T47D (cell line): ENCODE results near the gene FCN2.

Experiments
- DNase-seq, 2 experiments: peaks; one replicate each; pipeline versions ENCODE4 v3.0.0 to v3.0.0-alpha.2; 2011 to 2012; ENCODE audit warnings: low read depth in 1 of 2, low spot score in 1 of 2
- JUND ChIP-seq: IDR thresholded peaks from 2 replicates; pipeline ENCODE4 v1.6.1; 2012; ENCODE audit warnings: low read depth
- in situ Hi-C: cut with HindIII; loops from 2 replicates; pipeline ENCODE4 v1.10.0; 2016; ENCODE audit warnings: low sequenced_read_pairs, low pct_unique_long_range_greater_than_20kb

The FCN2 gene

DNA sequence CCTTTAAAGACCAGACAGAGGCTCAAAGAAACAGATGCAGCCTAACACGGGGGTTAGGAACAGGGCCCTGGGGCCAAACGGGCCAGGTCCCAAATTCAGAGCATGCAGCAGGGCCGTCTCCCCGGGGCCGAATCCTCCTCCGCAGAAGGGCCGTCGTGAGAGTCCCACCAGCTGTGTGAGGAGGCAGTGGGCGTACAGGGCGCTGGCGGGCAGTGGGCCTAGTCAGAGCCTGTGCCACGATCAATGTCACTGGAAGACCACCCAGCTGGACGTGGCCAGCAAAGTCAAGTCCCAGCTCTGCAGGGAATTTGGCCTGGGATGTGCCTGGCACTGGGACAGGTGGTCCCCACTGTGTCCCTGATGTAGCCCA is 15.8 kb upstream of the FCN2 start:
- in situ Hi-C loops, result no loop called here
- TF ChIP-seq JUND, result no peak
- DNase-seq, result no peak

- in situ Hi-C loops, result no loop called here
- no peak for DNase-seq
- TF ChIP-seq JUND, result no peak
Observed at GRCh38 chr9:134867917-134868750, 12.5 kb upstream of the FCN2 start.

- in situ Hi-C loops, result no loop called here
- DNase-seq, result no peak
- TF ChIP-seq JUND, result no peak
Observed at GRCh38 chr9:134868751-134869553, 11.7 kb upstream of the FCN2 start.

DNA sequence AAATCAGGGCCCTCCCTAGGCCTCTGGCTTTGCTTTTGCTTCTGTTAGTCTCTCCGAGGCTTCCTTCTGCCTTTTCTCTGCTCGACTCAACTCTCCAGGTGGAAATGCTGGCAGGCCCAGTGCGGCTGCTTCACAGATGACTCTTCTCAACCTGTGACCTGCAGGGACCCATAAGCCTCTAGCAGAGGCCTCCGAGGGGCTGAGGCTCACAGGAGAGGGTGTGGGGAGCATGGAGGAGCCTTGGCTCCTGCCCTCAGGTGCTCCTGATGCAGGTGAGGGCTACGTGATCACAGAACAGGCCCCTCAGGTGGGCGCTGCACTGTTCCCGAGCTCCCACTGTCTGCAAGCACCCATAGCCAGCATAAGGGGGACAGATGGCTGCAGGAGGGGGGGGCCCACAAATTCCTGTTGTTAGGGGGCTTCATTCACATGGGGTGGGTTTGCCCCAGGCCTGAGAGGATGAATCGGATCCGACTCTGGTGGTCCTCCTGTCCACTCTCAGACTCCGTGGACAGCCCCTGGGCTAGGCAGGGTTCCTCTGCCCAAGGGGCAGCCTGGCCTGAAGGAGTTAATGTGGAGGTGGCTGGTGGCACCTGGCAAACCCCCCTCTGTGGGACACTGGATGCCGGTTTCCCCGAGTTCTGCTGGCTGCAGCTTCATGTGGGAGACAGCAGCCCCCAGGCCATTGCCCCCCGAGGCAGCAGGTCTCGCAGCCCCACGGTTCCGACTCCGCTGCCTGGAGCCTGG is 10.9 kb upstream of the FCN2 start:
- no peak for DNase-seq
- in situ Hi-C loops, result no loop called here
- TF ChIP-seq JUND, result no peak

DNA sequence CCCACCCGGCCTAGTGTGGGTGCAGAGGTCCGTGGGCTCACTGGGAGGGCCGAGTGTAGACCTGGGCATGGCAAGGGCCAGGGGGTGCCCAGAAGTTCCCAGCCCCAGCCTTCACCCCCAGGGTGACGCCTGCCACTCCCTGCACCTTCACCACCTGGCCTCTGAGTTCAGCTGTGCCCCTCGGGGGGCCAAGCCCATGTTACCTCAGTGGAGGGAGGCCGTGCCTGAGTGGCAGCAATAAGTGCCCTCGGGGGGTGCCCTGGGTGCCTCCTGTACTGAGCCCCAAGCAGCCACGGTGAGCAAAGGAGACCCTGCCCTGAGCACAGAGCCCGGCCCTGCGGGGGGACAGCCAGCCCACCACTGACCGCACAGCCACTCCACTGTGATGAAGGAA is 10.3 kb upstream of the FCN2 start:
- in situ Hi-C loops, result no loop called here
- TF ChIP-seq JUND, result no peak

DNA sequence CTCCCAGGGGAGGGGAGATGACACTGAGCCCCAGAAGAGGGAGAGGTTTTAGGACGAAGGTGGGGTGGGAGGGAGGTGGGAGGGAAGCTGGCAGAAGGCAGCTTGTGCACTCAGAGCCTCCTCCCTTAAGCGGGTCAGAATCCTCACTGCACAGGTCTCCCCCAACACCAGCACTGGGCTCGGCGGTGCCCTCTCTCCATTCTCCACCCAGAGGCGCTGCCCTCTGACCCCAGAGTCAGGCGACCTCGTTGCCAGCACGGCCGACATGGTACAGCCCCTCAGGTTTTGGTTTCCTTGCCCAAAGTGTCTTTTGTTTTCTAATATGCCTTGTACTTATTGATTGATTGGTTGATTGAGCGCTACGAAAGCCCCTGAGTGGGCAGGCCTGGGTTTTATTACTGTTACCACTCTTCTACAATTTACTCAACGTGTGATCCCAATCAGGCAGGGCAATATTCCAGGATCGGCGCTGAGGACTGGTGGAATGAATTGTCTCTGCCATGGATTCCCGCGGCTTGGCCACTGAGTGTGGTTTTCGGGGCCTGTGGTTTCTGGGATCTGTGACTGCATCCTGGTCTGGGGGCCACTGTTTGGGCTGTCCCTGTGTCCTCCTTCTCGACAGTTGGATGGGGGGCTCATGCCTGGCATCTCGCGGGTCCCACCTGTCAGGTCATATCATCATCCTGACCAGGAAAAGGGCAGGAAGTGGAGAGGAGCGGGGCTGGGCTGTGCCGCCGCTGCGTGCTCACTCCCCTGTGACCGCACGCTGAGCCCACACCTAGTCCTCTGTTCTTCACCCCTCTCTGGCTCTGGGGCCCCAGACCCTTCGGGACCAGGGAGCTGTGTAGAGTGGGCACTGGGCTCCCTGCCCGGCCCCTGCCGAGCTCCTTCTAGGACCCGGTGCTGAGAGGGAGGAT is 9.6 kb upstream of the FCN2 start:
- in situ Hi-C loops, result no loop called here
- no peak for DNase-seq

More for the DNA sequence above, 10.3 kb upstream of the FCN2 start:
- DNase-seq, result no peak

GRCh38 chr9:134871697-134872340 is 8.8 kb upstream of the FCN2 start:
- no peak for TF ChIP-seq JUND
- DNase-seq, result no peak
- in situ Hi-C loops, result no loop called here

More for the DNA sequence above, 9.6 kb upstream of the FCN2 start:
- TF ChIP-seq JUND, result no peak

DNA sequence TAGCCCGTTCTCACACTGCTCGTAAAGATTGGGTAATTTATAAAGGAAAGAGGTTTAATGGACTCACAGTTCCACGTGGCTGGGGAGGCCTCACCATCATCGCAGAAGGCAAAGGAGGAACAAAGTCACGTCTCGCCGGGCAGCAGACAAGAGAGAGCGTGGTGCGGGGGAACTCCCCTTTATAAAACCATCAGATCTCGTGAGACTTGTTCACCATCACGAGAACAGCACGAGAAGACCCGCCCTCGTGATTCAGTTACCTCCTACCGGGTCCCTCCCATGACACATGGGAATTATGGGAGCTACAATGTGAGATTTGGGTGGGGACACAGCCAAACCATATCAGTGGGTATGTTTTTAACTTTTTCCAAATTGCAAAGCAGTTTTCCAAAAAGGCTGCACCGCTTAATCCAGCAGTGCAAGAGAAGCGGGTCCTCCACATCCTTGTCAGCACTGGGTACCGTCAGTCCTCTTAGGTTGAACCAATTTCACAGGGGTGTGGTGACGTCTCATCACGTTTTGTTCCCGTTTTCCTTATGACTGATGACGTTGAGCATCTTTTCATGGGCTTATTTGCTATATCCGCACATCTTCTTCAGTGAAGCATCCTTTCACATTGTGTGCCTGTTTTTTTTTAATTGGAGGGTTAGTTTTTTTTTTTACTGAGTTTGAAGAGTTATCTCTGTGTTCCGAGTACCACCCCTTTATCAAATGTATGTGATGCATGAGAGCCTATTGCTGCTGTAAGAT is 8.0 kb upstream of the FCN2 start:
- in situ Hi-C loops, result no loop called here
- no peak for TF ChIP-seq JUND
- no peak for DNase-seq

DNA sequence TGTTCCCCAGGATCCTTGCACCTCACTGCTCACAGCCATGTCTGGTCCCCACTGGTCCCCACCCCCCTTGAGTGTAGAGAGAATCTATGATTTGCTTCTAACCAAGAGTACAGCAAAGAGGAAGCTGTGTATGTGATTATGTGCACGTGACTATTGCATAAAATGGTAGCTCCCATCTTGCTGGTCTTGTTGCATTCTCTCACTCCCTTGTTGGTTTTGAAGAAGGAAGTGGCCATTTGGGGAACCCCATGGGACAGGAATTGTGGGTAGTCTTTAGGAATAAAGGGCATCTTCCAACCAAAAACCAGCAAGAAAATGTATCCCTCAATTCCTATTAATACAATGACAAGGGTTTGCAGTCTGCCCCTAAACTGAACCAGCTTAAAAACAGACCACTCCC is 5.2 kb upstream of the FCN2 start:
- DNase-seq, result no peak
- TF ChIP-seq JUND, result no peak
- in situ Hi-C loops, result no loop called here

DNA sequence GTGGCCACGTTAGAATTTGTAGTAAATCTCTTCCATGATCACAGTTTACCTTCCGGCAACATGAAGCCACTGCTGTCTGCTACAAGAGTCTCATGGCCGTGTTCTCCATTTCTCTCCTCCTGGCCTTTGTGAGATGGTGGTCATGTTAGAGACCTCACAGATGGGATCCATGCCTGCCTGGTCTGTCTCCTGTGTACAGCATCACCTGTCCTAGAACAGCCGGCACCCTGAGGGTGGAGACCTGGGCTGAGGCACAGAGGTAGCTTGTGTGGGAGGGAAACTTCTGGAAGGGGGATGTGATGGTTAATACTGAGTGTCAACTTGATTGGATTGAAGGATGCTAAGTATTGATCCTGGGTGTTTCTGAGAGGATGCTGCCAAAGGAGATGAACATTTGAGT is 3.1 kb upstream of the FCN2 start:
- in situ Hi-C loops, result no loop called here
- TF ChIP-seq JUND, result no peak
- DNase-seq, result no peak

GRCh38 chr9:134879664-134880483 is 736 bp upstream of the FCN2 start:
- in situ Hi-C loops, result no loop called here
- TF ChIP-seq JUND, result no peak

More at GRCh38 chr9:134879664-134880483, 736 bp upstream of the FCN2 start:
- no peak for DNase-seq
